Stomach (tissue), 9 donors: ENCODE data around the gene IQCH. TPM values are rescaled to one million over a fixed set of nuclear protein-coding genes. Genes with fewer than 3 reads are reported as not detected.

Experiments
- DNase-seq, 2 donors: peaks; one replicate each; pipeline versions ENCODE4 v3.0.0 to v3.0.0-alpha.2; 2013 to 2019
- H3K27ac ChIP-seq, 5 donors: fragments of 200-600 bp in 4 of 5; sonication (generic) in 4 of 5; one replicate each; pipeline ENCODE4 v1.5.1; 2013 to 2019; ENCODE audit warnings: mild to moderate bottlenecking in 1 of 5, moderate library complexity in 1 of 5
- H3K27me3 ChIP-seq, 3 donors: fragments of 200-600 bp; sonication (generic); one replicate each; pipeline ENCODE4 v1.5.1; 2017 to 2019; ENCODE audit warnings: mixed run types in 1 of 3
- H3K36me3 ChIP-seq, 4 donors: fragments of 200-600 bp; sonication (generic); 1 replicate in 3 of 4; 2 replicates in 1 of 4; pipeline ENCODE4 v1.5.1; 2016 to 2019
- H3K4me1 ChIP-seq, 4 donors: fragments of 200-600 bp; sonication (generic); one replicate each; pipeline ENCODE4 v1.5.1; 2016 to 2019
- H3K4me3 ChIP-seq, 4 donors: fragments of 200-600 bp; sonication (generic) in 3 of 4; one replicate each; pipeline ENCODE4 v1.5.1; 2016 to 2019; ENCODE audit warnings: mild to moderate bottlenecking in 1 of 4
- H3K9me3 ChIP-seq, 4 donors: fragments of 200-600 bp; sonication (generic); one replicate each; pipeline ENCODE4 v1.5.1; 2016 to 2019
- CTCF ChIP-seq, 7 experiments: fragments of 450-650 bp in 4 of 7; fragments of 200-600 bp in 3 of 7; sonication (generic) in 3 of 7; IDR thresholded peaks; one replicate each; pipeline ENCODE4 v1.5.1; 2016 to 2019; ENCODE audit warnings: antibody characterized with exemption in 7 of 7, control low read depth in 2 of 7, mild to moderate bottlenecking in 1 of 7
- EP300 ChIP-seq: sonication (generic); formaldehyde crosslinking; IDR thresholded peaks from one replicate; pipeline ENCODE4 v1.6.1; 2017; ENCODE audit warnings: antibody characterized with exemption
- POLR2A ChIP-seq, 4 donors: fragments of 450-650 bp; IDR thresholded peaks; one replicate each; pipeline ENCODE4 v1.6.1; 2016; ENCODE audit warnings: antibody characterized with exemption in 4 of 4, control low read depth in 2 of 4, mild to moderate bottlenecking in 1 of 4, moderate library complexity in 1 of 4
- POLR2AphosphoS5 ChIP-seq, 3 donors: sonication (generic); formaldehyde crosslinking; IDR thresholded peaks; one replicate each; pipeline ENCODE4 v1.6.1; 2016; ENCODE audit warnings: antibody characterized with exemption in 3 of 3
- WGBS, 5 donors: extraction: QIAGEN DNeasy Blood & Tissue Kit in 3 of 5; methylation state at CpG; one replicate each; pipeline versions ENCODE4 v1.1.5 to v1.1.7; 2013 to 2018; 5-methylcytosine and 5-hydroxymethylcytosine counted together
- intact Hi-C: fragments of 100-400 bp; cut with DNase I; formaldehyde crosslinking; loops from one replicate; pipeline ENCODE4 v1.15.1; 2023; ENCODE audit warnings: low total_unique reads
- polyA plus RNA-seq, 3 donors: library from polyadenylated mRNA; stranded (reverse); fragments of 200-250 nt; gene quantifications; one replicate each; pipeline ENCODE4 v1.2.3, GENCODE V29; 2013
- total RNA-seq, 5 donors: library from RNA; depleted of rRNA; stranded (reverse); fragments of >200 nt; gene quantifications; one replicate each; pipeline versions ENCODE4 v1.1.0 to v1.2.3, GENCODE V29; 2014 to 2016
- donor health status: healthy with polysubstance abuse.
- donor health status: Bipolar disorder and iron deficiency.
- donor health status: healthy.

Gene IQCH
- total and polyA plus RNA-seq, 8 donors, result 0.25 to 9.4 (median 1.7) TPM; not detected in 1

DNA sequence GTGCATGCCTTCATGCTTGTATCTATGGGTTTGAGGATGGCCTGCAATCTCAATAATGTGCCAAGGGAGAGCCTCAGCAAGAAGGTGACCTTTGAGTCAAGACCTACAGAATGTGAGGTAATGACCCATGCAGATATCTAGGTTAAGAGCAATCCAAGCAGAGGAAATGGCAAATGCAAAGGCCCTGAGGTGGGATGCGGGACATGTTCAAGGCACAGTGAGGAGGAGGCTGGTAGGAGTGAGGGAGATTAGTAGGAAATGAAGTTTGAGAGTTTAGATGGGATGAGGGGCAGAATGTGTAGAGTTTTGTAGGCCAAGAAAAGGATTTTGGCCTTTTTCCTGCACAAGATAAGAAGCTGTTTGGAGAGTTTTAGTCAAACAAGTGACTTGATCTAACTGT, 283.2 kb downstream of the IQCH start:
- peaks cover 0 to 7% (median 2%) of the 10 kb centered on the region in 4 donors for H3K4me1 ChIP-seq
- TF ChIP-seq POLR2AphosphoS5 (IDR thresholded peaks at IDR 0.05), result no peak
- H3K4me3 ChIP-seq, result no peak overlapping the region
- 94 to 100% (median 97%) methylated on average over 1 of the region's 1 CpG for WGBS, 5 donors
- intact Hi-C loops, result no loop called here
- no peak overlapping the region for H3K27ac ChIP-seq
- H3K9me3 ChIP-seq, result no peaks in the 10 kb centered on the region
- DNase-seq, result no peak
- H3K36me3 ChIP-seq, result no peaks in the 10 kb centered on the region
- no peaks in the 10 kb centered on the region for H3K27me3 ChIP-seq

- no peaks in the 10 kb centered on the region for H3K27me3 ChIP-seq
- DNase-seq, result peak; percentile 88 to 94
- 0 to 2% (median 1%) methylated on average over 22 to 86 of the region's 91 CpGs for WGBS, 5 donors
- peaks cover 14 to 32% (median 20%) of the 10 kb centered on the region in 4 donors for H3K4me1 ChIP-seq
- peaks cover 0 to 13% (median 12%) of the 10 kb centered on the region in 4 donors for H3K36me3 ChIP-seq
- peak within 1 kb of the TSS; percentile 73 to 93 (median 84) for H3K4me3 ChIP-seq
- H3K27ac ChIP-seq, result peak within 1 kb of the TSS; percentile 85 to 94 (median 89)
- no peaks in the 10 kb centered on the region for H3K9me3 ChIP-seq
- intact Hi-C loops, result no loop called here
- TF ChIP-seq POLR2AphosphoS5 (IDR thresholded peaks at IDR 0.05), result peak in 2 of 3 donors; percentile 53 to 78
- no peak for TF ChIP-seq CTCF (IDR thresholded peaks at IDR 0.05)
These were observed 288.1 kb downstream of the IQCH start, which contains the start of gene MAP2K5 for GRCh38 chr15:67542420-67543347. MAP2K5 (plus strand) TSS chr15:67542703; CDS start chr15:67543336, 633 bp downstream.

- H3K27me3 ChIP-seq, result no peaks in the 10 kb centered on the region
- peaks cover 0 to 18% (median 13%) of the 10 kb centered on the region in 4 donors for H3K36me3 ChIP-seq
- WGBS, 5 donors, result 45 to 52% (median 50%) methylated on average over 7 of the region's 7 CpGs
- no peaks in the 10 kb centered on the region for H3K9me3 ChIP-seq
- H3K4me3 ChIP-seq, result peak overlapping the region; percentile 73 to 93 (median 84)
- intact Hi-C loops, result no loop called here
- peak overlapping the region in 4 of 5 donors; percentile 85 to 93 (median 88) for H3K27ac ChIP-seq
- peaks cover 15 to 39% (median 24%) of the 10 kb centered on the region in 4 donors for H3K4me1 ChIP-seq
- no peak for TF ChIP-seq EP300
- no peak for TF ChIP-seq POLR2AphosphoS5 (IDR thresholded peaks at IDR 0.05)
- TF ChIP-seq CTCF (IDR thresholded peaks at IDR 0.05), result no peak
- TF ChIP-seq POLR2A (IDR thresholded peaks at IDR 0.05), result no peak
- peak in 1 of 2 donors; percentile 28 for DNase-seq
These were observed 288.7 kb downstream of the IQCH start for GRCh38 chr15:67543348-67543718.

GRCh38 chr15:67544475-67544874, 289.9 kb downstream of the IQCH start:
- Histone ChIP-seq H3K36me3 (peaks cover 0 to 19% (median 13%) of the 10 kb centered on the region in 4 donors), H3K4me1 (peaks cover 18 to 49% (median 31%) of the 10 kb centered on the region in 4 donors), H3K27ac (no peak overlapping the region), H3K27me3 (no peaks in the 10 kb centered on the region), H3K9me3 (no peaks in the 10 kb centered on the region), H3K4me3 (no peak overlapping the region)
- intact Hi-C loops, result no loop called here
- 77 to 97% (median 94%) methylated on average over 3 of the region's 3 CpGs for WGBS, 5 donors
- DNase-seq, result no peak
- TF ChIP-seq POLR2AphosphoS5 (IDR thresholded peaks at IDR 0.05) (no peak), CTCF (IDR thresholded peaks at IDR 0.05) (no peak), POLR2A (IDR thresholded peaks at IDR 0.05) (no peak), EP300 (no peak)
